ENCODE data around the gene BCKDK.
A peak's percentile ranks its signal among the peaks of the same experiment; 100 is the strongest.
"Not testable (repeated sequence)": the region's sequence is repeated elsewhere in the genome, so short reads cannot be mapped to it uniquely, and the experiment has no call there.

Gene BCKDK

DNA sequence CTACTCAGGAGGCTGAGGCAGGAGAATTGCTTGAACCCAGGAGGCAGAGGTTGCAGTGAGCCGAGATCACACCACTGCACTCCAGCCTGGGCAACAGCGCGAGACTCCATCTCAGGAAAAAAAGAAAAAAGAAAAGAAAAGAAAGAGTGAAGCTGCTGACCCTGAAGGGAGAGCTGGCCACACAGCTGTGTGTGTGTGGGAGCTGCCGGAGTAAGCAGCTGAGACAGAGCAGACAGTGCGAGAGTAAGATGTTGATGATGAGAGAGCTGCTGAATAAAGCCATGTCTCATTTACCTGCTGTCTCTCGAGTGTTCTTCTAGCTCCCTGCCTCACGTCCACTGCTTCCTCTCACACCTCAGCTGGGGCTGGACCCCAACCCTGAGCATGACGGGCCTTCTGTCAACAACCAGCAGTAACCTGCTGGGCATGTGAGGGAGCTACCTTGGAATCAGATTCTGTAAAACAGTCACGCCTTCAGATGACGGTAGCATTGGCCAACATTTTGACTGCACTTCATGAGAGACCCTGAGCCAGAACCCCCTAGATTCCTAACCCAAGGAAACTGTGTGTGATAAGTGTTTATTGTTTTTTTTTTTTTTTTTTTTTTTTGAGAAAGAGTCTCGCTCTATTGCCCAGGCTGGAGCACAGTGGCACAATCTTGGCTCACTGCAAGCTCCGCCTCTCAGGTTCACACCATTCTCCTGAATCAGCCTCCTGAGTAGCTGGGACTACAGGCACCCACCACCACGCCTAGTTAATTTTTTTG is 7.1 kb upstream of the BCKDK start:
- not testable (repeated sequence) for DNase-seq

- peak; percentile 77 for DNase-seq
Observed at GRCh38 chr16:31105677-31106213, 2.4 kb upstream of the BCKDK start.

DNA sequence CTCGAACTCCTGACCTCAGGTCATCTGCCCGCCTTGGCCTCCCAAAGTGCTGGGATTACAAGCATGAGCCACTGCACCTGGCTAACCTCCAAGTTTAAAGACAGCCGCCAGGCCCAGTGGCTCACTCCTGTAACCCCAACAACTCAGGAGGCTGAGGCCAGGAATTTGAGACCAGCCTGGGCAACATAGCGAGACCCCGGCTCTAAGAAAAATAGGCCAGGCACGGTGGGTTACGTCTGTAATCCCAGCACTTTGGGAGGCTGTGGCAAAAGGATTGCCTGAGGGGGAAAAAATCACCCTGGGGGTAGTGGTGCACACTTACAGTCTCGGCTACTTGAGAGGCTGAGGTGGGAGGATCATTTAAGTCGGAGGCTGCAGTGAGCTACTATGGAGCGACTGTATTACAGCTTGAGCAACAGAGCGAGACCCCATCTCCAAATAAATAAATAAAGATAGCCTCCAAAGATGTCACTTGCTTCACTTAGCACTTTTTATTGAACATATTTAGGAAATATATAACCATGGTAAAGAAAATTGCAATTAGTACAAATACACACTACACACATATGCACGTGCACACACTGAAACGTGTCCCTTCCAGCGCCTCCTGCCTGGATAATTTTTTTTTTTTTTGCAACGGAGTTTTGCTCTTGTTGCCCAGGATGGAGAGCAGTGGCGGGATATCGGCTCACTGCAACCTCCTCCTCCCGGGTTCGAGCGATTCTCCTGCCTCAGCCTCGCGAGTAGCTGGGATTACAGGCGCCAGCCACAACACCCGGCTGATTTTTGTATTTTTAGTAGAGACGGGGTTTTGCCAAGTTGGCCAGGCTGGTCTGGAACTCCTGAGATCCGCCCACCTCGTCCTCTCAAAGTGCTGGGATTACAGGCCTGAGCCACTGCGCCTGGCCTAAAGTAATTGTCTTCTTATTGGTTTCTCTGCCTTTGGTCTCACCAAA is 1.4 kb upstream of the BCKDK start:
- DNase-seq: no peak

GRCh38 chr16:31107465-31107867 is 720 bp upstream of the BCKDK start:
- DNase-seq: no peak

- no peak for DNase-seq
Observed at GRCh38 chr16:31108794-31109558, 790 bp downstream of the BCKDK start.

- no peak for DNase-seq
Observed at GRCh38 chr16:31109622-31110021, 1.4 kb downstream of the BCKDK start.

DNA sequence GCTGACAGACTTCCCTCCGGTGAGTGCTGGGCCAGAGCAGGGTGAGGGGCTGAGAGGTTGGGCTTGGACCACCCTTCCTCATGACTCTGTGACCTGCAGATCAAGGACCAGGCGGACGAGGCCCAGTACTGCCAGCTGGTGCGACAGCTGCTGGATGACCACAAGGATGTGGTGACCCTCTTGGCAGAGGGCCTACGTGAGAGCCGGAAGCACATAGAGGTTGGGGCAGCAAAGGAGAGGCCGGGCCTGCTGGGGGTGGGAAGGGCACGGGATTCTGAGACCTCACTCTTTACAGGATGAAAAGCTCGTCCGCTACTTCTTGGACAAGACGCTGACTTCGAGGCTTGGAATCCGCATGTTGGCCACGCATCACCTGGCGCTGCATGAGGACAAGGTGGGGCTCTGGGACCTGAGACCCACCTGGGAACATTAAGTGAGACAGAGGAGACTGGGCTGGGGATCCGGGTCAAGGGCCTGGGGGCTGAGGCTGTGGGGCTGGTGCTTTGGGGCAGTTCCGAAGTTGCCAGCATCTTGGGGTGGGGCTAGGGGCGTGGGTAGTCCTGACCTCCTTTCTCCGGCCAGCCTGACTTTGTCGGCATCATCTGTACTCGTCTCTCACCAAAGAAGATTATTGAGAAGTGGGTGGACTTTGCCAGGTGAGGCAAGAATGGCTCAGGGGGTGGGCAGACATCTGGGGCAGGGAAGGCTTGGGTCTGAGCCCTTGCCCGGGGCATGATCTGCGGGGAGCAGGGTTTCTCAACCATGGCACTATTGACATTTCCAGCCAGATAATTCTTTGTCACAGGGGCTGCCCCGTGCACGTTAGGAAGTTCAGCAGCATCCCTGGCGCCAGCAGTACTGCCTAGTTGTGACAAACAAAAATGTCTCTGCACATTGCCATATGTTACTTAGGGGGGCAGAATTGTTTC is 2.2 kb downstream of the BCKDK start:
- no peak for DNase-seq

GRCh38 chr16:31111881-31112466 is 3.8 kb downstream of the BCKDK start:
- DNase-seq: no peak

DNA sequence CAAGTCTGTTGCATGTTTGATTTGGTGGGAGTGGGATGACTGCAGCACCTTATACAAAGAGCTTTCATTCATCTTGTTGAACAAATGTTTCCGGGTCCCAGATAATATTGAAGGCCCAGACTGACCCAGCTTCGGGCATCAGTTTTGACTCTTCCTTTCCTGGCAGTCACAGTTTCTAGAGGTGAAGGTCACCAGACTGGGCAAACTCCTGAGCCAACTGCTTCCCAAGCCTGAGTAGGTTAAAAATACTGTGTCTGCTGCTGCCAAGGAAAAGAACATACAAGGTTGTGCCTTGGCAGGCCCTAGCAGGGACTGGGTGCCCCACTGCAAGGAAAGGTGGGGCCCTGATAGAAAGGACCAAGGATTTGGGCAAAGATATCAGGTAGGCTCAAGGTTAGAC is 4.5 kb downstream of the BCKDK start:
- DNase-seq: no peak

DNA sequence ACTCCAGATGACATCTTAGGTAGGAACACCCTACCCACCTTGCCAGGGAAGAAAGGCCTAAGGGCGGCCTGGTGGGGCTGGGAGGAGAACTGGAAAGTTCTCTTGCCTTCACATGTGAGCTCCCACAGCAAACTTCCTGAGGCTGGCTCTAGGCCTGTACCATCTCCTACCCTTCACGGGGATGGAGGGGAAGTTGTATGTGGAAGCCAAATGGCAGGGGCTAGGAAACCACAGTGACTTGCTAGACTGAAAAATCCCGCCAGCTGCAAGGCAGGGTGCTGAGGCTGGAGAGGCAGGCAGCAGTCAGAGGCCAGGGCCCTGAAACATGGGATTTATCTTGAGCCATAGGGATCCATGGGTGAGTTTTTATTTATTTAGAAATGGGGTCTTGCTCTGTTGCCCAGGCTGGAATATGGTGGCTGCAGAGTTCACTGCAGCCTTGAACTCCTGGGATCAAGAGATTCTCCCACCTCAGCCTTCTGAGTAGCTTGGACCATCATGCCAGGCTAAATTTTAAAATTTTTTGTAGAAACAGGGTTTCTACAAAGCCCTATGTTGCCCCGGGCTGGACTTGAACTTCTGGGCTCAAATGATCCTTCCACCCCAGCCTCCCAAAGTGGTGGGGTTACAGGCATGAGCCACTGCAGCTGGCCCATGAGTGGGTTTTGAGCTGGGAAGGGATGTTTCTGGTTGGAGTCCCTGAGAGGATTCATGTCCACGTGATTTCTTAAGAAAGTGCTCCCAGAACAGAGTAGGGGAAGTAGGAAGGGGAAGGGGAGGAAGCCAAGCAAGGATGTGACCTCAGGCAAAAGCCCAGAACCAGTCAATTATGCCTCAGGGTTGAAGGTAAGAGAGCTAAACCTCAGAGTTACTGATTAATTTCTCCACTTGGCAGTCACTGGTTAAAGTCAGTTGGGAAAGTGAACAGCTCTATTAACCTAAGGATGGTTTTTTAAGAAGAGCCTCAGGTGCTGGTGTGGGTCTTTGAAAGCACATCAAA is 5.2 kb downstream of the BCKDK start:
- DNase-seq: no peak

- no peak for DNase-seq
Observed at GRCh38 chr16:31114468-31114867, 6.3 kb downstream of the BCKDK start.

GRCh38 chr16:31117384-31118222 is 9.4 kb downstream of the BCKDK start, which contains the start of gene KAT8:
KAT8 (plus strand) TSS chr16:31117664; CDS start chr16:31117682, 18 bp downstream.
- peak; percentile 96 for DNase-seq

GRCh38 chr16:31118223-31119155 is 10.3 kb downstream of the BCKDK start:
- DNase-seq: no peak

DNA sequence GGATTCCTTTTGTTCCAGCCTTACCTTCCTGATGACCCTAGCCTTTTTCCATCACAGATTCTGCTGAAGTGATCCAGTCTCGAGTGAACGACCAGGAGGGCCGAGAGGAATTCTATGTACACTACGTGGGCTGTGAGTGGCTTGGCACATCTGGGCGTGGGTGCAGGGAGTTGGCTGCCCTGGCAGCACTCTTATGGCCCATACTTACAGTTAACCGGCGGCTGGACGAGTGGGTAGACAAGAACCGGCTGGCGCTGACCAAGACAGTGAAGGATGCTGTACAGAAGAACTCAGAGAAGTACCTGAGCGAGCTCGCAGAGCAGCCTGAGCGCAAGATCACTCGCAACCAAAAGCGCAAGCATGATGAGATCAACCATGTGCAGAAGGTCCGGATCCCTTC is 11.9 kb downstream of the BCKDK start:
- DNase-seq: no peak

GRCh38 chr16:31125844-31126243 is 17.7 kb downstream of the BCKDK start:
- no peak for DNase-seq

- DNase-seq: peak; percentile 29
Observed at GRCh38 chr16:31127182-31127581, 19.0 kb downstream of the BCKDK start.

DNA sequence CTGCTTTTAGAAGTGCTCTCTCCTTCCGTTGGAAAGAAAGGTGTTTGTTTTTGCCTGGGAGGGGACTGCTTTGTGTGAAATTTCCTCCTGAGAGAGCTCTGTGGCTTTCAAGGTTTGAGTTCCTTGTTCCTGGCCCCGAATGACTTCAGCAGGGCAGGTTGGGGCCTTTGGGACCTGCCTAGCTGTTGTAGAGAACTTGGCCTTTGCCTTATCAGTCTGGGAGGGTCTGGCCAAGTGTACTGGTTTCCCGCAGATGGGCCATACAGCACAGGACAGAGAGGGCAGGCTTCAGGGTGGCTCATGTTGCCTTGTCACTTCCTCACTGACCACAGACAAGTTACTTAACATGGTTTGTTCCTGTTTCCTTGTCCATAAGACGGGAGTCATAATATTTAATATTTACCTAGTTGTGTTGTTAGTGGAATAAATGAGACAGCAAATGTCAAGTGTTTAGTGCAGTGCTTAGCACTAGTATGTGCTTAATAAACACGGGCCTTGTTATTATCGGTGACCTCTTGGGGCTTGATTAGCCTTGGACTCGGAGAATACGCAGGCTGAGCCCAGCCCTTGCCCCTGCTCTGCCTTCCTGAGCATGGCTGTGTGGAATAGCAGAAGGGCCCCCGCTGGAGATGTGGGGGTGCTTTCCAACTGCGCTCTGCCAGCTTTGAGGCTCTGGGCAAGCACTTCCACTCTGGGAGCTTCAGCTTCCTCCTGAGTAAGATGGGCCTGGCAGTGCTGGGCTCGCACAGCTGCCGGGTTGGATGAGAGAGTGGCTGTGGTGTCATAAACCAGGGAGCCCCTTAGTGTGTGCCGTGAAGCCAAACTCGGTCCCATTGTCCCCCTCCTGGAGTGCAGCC is 20.8 kb downstream of the BCKDK start:
- peak; percentile 41 for DNase-seq
